GM21723 (cell line): ENCODE results near the gene MISFA.
"Not testable (repeated sequence)": the region's sequence is repeated elsewhere in the genome, so short reads cannot be mapped to it uniquely, and the experiment has no call there.

ENCODE experiments used
- ATAC-seq: cut with Tn5 transposase; IDR thresholded peaks from one replicate; pipeline ENCODE4 v1.9.1; 2021; ENCODE audit warnings: mild to moderate bottlenecking, moderate library complexity; ENCODE audit not compliant: unreplicated experiment

Gene MISFA

DNA sequence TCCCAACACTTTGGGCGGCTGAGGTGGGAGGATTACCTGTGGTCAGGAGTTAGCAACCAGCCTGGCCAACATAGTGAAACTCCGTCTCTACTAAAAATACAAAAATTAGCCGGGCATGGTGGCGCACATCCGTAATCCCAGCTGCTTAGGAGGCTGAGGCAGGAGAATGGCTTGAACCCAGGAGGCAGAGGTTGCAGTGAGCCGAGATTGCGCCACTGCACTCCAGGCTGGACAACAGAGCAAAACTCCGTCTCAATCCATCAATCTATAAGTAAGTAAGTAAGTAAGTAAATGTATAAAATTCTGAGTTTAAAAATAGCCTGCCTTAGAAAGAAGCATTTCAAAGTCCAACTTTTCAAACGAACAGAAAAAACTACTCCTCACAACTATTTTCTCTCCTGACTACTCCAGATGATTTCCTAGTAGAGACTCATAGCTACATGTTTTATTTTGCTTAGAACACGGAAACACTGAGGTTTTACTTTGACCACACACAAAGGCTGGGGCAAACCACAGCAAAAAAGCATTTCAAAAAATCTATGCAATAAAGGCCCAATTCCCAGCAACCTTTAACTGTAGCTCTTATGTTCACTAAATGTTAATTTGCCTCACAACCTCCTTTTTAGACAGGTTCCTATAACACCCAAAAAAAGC is 18.2 kb downstream of the MISFA start:
- peak; percentile 41 for ATAC-seq

DNA sequence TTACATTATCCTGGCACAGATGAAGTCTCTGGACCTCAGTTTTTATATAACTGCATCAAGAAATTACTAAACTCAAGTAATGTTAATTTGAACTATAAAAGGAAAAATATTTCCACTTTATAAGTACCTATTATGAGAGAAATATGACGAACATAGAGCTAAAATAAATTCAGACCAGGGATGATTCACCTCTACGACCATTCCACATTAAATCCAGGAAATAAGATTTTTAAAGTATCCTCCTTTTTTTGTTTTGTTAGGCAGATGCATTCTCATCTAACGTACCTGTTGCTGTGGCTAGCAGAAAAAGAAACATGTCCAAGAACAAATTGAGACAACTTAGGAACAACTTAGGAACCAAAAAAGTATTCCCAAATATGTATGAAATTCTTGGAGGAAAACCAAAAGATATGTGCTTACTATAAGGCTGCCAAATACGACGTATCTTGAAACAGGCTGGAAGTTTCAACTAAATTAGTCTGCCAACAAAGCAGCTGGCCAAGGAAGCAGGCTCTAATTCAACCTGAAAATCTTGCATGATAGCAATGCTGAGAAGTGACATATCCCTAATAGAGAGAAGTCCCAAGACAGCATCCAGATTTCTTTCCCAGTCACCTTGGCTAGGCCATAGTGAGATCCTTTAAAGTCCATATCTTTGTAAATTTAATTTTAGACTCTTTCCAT is 18.9 kb downstream of the MISFA start:
- no peak for ATAC-seq

DNA sequence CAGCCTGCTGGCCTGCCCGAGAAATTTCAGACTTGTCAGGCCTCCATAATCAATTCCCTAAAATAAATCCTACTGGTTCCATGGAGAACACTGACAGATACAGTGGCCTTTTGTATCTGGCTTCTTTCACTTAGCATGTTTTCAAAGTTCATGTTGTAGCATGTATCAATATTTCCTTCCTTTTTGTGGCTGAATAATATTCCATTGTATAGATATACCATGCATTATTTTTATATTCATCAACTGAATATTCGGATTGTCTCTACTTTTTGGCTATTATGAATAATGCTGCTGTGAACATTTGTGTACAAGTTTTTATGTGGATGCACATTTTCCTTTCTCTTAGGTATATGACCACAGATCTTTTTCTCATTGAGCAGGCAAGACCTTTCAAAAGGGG is 24.1 kb downstream of the MISFA start:
- ATAC-seq, result no peak

DNA sequence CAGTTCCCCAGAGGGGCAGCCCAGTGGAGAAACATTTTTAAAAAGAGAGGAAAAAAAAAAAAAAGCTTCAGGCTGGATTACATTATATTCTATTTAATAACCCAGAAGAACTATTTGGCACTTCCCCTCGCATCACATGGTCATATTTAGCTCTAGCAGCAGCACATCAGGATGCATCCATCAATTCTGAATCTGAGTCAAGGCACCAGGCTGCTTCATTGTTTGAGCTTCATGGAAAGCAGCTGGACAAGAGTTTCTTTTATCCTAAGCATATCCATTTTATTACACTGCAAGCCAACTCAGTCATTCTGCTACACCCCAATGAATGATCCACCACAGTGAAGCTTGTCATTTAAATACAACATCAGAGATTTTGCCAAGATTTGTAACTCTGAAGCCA is 24.6 kb downstream of the MISFA start:
- ATAC-seq, result no peak

DNA sequence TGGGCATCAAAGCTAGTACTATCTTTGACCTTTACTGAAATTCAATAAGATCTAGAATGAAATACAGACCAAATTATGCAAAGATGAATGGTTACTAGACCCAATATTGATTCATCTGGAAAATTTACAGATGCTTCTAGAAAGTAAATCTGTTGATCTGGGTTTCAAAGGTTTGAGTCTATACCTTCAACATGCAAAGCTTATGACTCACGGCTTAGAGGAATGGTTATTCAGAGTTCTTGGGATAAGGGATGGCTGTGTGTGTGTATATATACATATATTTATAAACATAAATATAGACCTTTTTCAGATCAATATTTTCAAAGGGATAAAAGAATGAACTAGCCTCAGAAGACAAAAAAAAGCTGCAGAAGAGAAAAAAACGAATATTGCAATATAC is 33.3 kb downstream of the MISFA start:
- ATAC-seq, result no peak

DNA sequence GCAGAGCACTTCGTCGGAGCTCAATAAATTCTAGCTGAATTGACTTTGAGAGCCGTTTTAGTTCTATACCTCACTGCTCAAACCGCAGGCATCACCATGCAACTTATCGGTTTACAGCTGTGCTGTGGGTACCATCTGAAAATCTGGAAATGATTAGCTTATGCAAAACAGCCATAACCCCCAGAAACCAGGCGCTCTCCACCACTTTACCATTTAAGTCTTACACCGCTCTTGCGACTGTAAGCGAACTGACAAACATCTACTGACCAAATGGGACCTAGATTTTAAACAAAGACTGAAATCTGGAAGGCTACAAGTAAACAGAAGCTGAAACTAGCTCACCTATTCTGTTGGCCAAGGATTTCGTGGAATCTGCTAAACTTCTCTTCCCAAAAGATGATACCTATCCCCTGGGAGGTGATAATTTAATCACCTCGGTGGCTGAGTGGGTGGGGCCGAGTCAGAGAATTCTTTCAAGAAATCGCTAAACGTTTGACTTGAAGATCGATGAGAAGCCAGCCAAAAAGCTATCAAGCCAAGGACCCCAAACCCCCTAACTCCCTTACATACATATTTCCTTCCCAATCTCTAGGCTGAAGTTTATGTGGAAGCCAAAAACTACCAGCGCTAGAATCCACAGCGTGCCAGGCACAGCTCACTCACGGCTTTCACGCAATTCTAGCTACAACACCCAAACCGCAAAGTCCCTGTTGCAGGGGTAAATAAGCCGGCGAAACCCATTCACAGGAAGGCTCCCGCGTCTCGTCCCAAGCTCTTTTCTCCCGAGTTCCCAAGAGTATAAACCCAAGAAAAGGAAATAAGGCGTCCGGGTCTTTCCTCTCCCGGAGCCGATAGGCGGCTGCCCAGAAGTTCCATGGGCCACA is 33.9 kb downstream of the MISFA start:
- ATAC-seq, result peak; percentile 51

DNA sequence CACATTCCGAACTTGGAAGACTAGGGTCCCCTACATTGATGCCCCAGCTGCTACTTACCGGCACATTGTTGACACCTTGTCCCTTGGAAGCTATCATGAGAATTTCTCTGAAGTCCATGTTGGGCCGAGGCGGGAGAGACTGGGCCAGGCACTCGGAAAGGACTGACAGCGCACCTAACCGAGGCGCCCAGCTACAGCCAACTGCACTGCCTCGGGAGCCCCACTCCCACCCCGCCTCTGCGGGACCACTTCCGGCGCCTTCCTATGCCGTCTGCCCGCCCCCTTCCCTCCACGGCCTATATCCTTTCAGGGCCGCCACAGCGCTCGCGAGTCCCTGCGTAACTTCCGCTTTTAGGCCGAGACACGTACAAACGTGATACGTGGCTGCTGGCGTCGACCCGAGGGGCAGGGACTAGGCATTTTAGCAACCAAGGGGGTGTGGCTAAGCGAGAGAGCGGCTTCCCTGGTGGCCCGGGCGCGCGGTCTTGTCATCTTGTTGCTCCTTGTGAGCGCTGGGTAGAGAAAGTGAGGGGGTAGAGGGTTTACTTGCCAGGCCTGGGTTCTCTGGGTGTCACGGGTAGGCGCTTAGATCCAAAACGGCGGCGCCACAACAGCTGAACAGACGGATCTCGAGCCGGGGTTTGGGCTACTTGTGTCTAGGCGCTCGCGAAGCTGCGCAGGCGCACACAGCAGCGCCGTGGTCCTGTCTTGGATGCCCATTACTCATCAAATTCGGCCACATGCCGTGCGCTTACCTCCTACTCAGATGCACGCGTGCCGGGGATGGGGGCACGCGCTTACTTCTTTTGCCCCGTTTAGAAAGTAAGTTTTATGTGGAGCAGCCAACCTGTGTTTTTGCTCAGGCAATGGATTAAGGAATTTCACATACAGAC is 34.8 kb downstream of the MISFA start, which contains the start of gene SPTY2D1:
Gene SPTY2D1 (minus strand): TSS at position 203 of the 893 bp plus-strand sequence. CDS start 85 bp downstream, at position 118.
- peak; percentile 95 for ATAC-seq

DNA sequence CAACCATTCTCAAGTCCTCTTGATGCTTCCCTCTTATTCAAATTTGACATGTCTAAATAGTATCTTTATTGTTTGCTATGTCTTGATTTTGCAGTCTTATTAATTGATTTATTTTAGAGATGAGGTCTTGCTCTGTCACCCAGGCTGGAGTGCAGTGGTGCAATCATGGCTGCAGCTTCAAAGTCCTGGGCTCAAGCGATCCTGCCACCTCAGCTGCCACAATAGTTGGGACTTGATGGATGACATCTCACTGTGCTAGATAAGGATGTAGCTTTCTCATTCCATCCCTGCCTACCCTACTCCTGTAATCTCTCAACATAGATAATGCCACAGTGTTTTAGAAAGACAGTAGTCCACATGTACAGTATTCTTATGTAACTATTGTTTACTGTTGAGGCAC is 42.1 kb downstream of the MISFA start:
- ATAC-seq, result no peak

DNA sequence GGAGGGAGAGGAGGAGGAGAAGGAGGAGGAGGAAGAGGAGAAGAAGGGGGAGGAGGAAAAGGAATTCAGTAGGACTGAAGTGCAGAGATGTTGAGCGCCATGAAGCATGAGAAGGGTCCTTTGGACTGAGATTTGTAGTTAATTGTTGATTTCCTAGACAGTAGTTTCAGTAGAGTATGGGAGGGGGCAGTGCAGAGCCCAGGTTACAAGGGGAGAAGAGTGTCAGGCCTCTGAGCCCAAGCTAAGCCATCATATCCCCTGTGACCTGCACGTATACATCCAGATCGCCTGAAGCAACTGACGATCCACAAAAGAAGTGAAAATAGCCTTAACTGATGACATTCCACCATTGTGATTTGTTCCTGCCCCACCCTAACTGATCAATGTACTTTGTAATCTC is 43.4 kb downstream of the MISFA start:
- ATAC-seq, result not testable (repeated sequence)

DNA sequence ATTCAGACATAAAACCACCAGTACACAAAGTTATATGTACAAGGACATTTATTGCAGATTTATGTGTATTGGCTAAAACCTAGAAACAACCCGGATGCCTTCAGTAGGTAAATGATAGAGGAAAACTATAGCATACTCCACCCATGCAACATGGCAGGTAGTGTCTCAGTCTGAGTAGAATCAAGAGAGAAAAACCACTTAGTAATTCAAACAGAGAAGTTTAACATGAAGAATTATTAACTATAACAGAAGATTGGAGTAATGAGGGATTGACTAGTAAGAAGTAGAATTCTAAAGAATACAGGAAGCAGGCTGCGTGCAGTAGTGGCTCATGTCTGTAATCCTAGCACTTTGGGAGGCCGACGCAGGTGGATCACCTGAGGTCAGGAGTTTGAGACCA is 50.8 kb downstream of the MISFA start:
- ATAC-seq, result peak; percentile 28

DNA sequence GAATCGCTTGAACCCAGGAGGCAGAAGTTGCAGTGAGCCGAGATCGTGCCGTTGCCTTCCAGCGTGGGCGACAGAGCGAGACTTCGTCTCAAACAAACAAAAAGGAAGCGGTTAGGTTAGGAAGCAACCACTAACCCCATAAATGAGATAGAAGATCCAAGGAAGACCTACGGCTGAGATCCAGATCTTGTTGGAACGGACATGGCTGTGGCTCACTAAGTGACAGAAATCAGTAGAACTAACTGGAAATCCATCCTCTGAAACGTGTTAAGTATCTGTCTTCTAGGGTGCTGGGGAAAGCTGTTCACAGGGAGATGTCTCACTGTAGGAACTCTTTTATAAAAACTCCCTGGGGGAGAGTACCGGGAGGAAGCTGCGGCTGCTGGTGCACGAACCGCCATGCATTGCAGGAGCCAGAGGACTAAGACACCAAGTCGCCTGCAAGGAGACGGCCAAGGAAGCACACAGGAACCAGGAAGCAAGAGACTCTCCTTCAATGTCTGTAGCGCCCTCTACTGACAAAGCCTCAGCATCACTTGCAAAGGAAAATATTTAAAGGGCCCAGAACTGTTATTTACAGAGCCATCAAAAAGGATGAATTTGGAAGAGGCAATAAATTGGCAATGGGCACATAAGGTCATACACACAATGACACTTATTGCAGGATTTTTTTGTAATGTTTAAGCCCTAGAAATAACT is 51.4 kb downstream of the MISFA start:
- ATAC-seq, result peak; percentile 78
